Upper lobe of left lung (tissue), 6 donors: ENCODE data around the gene RBM4. TPM values are rescaled to one million over a fixed set of nuclear protein-coding genes. Genes with fewer than 3 reads are reported as not detected.

Experiments
- ATAC-seq, 2 donors: fragments of 200-7000 bp; cut with Tn5 transposase; one replicate each; pipeline ENCODE4 v1.9.1; 2022; ENCODE audit warnings: mild to moderate bottlenecking in 2 of 2, moderate library complexity in 2 of 2; ENCODE audit not compliant: low FRiP score in 2 of 2
- DNase-seq, 2 donors: peaks; one replicate each; pipeline ENCODE4 v3.0.0-alpha.2; 2019 to 2020
- H3K27ac ChIP-seq, 4 donors: fragments of 200-600 bp; sonication (generic); one replicate each; pipeline ENCODE4 v1.5.1; 2016 to 2019
- H3K27me3 ChIP-seq, 4 donors: fragments of 200-600 bp; sonication (generic); one replicate each; pipeline ENCODE4 v1.5.1; 2017 to 2019
- H3K36me3 ChIP-seq, 4 donors: fragments of 200-600 bp; sonication (generic); one replicate each; pipeline ENCODE4 v1.5.1; 2016 to 2019
- H3K4me1 ChIP-seq, 4 donors: fragments of 200-600 bp; sonication (generic); one replicate each; pipeline ENCODE4 v1.5.1; 2018 to 2019
- H3K4me3 ChIP-seq, 4 donors: fragments of 200-600 bp; sonication (generic); one replicate each; pipeline ENCODE4 v1.5.1; 2017 to 2019; ENCODE audit warnings: mild to moderate bottlenecking in 2 of 4, moderate library complexity in 1 of 4
- H3K9me3 ChIP-seq, 4 donors: fragments of 200-600 bp; sonication (generic); one replicate each; pipeline ENCODE4 v1.5.1; 2018 to 2019
- EP300 ChIP-seq, 4 donors: sonication (generic); formaldehyde crosslinking; IDR thresholded peaks; one replicate each; pipeline ENCODE4 v1.5.1; 2017; ENCODE audit warnings: antibody characterized with exemption in 4 of 4, control low read depth in 2 of 4
- POLR2A ChIP-seq, 4 donors: fragments of 450-650 bp; IDR thresholded peaks; one replicate each; pipeline ENCODE4 v1.5.1; 2016 to 2017; ENCODE audit warnings: antibody characterized with exemption in 4 of 4, mild to moderate bottlenecking in 2 of 4
- POLR2AphosphoS5 ChIP-seq, 2 donors: sonication (generic); formaldehyde crosslinking; IDR thresholded peaks; one replicate each; pipeline ENCODE4 v1.5.1; 2017; ENCODE audit warnings: antibody characterized with exemption in 2 of 2
- WGBS, 2 donors: methylation state at CpG; one replicate each; pipeline ENCODE4 v1.1.5; 2017 to 2018; 5-methylcytosine and 5-hydroxymethylcytosine counted together
- total RNA-seq, 6 donors: library from RNA; depleted of rRNA in 4 of 6; stranded (reverse); fragments of >200 nt in 4 of 6; gene quantifications; one replicate each; pipeline versions ENCODE4 v1.1.0 to v1.2.1, GENCODE V29; 2016 to 2021
- TF ChIP-seq, protein P1 (sequence below), 6 experiments: fragments of 450-650 bp in 4 of 6; fragments of 200-600 bp in 2 of 6; sonication (generic) in 2 of 6; IDR thresholded peaks; one replicate each; pipeline ENCODE4 v1.5.1; 2016 to 2019; ENCODE audit warnings: antibody characterized with exemption in 6 of 6
- donor health status: DM: no; HTN: no; CAD: no; lungs with moderate emphysema.
- donor health status: DM: no; HTN: yes; CAD: no; lungs with severe emphysema.

The RBM4 gene
- total RNA-seq, 6 donors from 2014 or later, result 62.4 to 103 (median 90.2) TPM

GRCh38 chr11:66625041-66625751 is 13.3 kb upstream of the RBM4 start:
- Histone ChIP-seq H3K4me3 (no peak overlapping the region), H3K9me3 (no peaks in the 10 kb centered on the region), H3K27ac (no peak overlapping the region), H3K4me1 (peaks cover 29 to 54% (median 32%) of the 10 kb centered on the region in 4 donors), H3K36me3 (peaks cover 32 to 78% (median 55%) of the 10 kb centered on the region in 4 donors), H3K27me3 (no peaks in the 10 kb centered on the region)
- DNase-seq, result peak in 1 of 2 donors; percentile 69
- WGBS, 2 donors, result 95 to 98% methylated on average over 13 to 26 of the region's 26 CpGs
- peak in 1 of 2 donors; percentile 47 for ATAC-seq
- TF ChIP-seq, protein P1, sequence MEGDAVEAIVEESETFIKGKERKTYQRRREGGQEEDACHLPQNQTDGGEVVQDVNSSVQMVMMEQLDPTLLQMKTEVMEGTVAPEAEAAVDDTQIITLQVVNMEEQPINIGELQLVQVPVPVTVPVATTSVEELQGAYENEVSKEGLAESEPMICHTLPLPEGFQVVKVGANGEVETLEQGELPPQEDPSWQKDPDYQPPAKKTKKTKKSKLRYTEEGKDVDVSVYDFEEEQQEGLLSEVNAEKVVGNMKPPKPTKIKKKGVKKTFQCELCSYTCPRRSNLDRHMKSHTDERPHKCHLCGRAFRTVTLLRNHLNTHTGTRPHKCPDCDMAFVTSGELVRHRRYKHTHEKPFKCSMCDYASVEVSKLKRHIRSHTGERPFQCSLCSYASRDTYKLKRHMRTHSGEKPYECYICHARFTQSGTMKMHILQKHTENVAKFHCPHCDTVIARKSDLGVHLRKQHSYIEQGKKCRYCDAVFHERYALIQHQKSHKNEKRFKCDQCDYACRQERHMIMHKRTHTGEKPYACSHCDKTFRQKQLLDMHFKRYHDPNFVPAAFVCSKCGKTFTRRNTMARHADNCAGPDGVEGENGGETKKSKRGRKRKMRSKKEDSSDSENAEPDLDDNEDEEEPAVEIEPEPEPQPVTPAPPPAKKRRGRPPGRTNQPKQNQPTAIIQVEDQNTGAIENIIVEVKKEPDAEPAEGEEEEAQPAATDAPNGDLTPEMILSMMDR (IDR thresholded peaks at IDR 0.05), result no peak
- no peak for TF ChIP-seq POLR2AphosphoS5 (IDR thresholded peaks at IDR 0.05)
- no peak for TF ChIP-seq POLR2A (IDR thresholded peaks at IDR 0.05)
- no peak for TF ChIP-seq EP300 (IDR thresholded peaks at IDR 0.05)

DNA sequence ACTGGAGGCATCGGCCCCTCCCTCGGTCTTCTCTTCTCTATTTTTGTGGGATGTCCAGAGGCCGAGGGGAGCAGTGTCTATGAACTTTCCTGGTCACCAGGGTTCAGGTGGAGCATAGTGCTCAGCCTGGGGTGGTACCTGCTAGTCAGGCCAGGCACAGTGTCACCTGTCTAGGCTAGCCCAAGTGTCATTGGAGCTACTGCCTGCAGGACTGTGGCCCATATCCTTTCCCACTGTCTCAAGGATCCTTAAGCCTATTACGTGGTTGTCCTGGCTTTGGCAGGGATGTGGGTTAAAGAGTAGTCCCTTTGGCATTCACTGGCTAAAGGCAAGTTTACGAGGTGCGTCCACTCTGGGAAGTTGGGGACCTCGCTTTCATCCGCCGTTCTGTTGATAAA is 12.8 kb upstream of the RBM4 start:
- Histone ChIP-seq H3K27ac (no peak overlapping the region), H3K4me3 (no peak overlapping the region), H3K36me3 (peaks cover 32 to 83% (median 55%) of the 10 kb centered on the region in 4 donors), H3K27me3 (no peaks in the 10 kb centered on the region), H3K4me1 (peaks cover 26 to 48% (median 27%) of the 10 kb centered on the region in 4 donors), H3K9me3 (no peaks in the 10 kb centered on the region)
- no peak for ATAC-seq
- TF ChIP-seq, protein P1 (IDR thresholded peaks at IDR 0.05), result no peak
- TF ChIP-seq POLR2A (IDR thresholded peaks at IDR 0.05), result no peak
- TF ChIP-seq EP300 (IDR thresholded peaks at IDR 0.05), result no peak
- no peak for TF ChIP-seq POLR2AphosphoS5 (IDR thresholded peaks at IDR 0.05)
- 93 to 94% methylated on average over 6 to 9 of the region's 9 CpGs for WGBS, 2 donors
- no peak for DNase-seq

DNA sequence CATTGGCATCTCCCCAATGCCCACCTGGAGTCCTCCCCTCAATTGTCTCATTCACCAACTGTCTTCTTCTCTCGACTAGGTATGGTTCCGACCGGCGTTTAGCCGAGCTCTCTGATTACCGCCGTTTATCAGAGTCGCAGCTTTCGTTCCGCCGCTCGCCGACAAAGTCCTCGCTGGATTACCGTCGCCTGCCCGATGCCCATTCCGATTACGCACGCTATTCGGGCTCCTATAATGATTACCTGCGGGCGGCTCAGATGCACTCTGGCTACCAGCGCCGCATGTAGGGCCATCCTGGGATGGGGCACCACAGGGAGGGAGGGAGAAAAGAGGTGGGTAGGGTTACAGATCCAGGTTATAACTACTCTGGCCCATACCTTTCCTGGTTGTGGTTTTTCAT is 12.1 kb upstream of the RBM4 start:
- no peak for TF ChIP-seq POLR2AphosphoS5 (IDR thresholded peaks at IDR 0.05)
- TF ChIP-seq, protein P1 (IDR thresholded peaks at IDR 0.05), result no peak
- no peak for TF ChIP-seq POLR2A (IDR thresholded peaks at IDR 0.05)
- no peak for TF ChIP-seq EP300 (IDR thresholded peaks at IDR 0.05)
- H3K4me3 ChIP-seq, result no peak overlapping the region
- H3K36me3 ChIP-seq, result peaks cover 32 to 83% (median 55%) of the 10 kb centered on the region in 4 donors
- no peak for ATAC-seq
- no peaks in the 10 kb centered on the region for H3K27me3 ChIP-seq
- H3K4me1 ChIP-seq, result peaks cover 20 to 42% (median 20%) of the 10 kb centered on the region in 4 donors
- no peaks in the 10 kb centered on the region for H3K9me3 ChIP-seq
- no peak overlapping the region for H3K27ac ChIP-seq
- 98 to 99% methylated on average over 25 of the region's 25 CpGs for WGBS, 2 donors
- no peak for DNase-seq

DNA sequence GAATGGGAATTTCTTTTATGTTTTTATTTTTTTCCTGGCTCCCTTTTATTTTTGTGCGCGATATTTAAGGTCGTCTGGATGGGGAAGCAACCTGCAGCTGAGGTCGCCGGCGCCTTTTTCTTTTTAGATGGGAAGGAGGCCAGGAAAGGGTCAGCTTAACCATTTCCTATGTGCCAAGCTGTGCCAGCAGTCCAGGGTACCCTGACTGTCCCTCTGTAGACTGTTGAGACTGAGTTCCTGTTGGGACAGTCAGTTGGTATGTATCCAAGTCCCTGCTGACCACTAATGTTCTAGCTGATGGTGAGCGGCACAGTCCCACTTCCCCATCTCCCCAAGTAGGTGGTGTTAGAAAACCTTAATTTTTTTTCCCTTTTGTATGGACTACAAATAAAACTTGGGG is 11.6 kb upstream of the RBM4 start:
- TF ChIP-seq POLR2A (IDR thresholded peaks at IDR 0.05) (no peak), EP300 (IDR thresholded peaks at IDR 0.05) (no peak), POLR2AphosphoS5 (IDR thresholded peaks at IDR 0.05) (no peak)
- TF ChIP-seq, protein P1 (IDR thresholded peaks at IDR 0.05), result no peak
- DNase-seq, result no peak
- Histone ChIP-seq H3K4me1 (peaks cover 15 to 36% (median 15%) of the 10 kb centered on the region in 4 donors), H3K27me3 (no peaks in the 10 kb centered on the region), H3K27ac (no peak overlapping the region), H3K9me3 (no peaks in the 10 kb centered on the region), H3K4me3 (no peak overlapping the region), H3K36me3 (peaks cover 32 to 86% (median 55%) of the 10 kb centered on the region in 4 donors)
- ATAC-seq, result peak in 1 of 2 donors; percentile 46
- WGBS, 2 donors, result 88 to 91% methylated on average over 7 of the region's 7 CpGs
